Posterior cingulate gyrus (tissue), 11 donors: Measurements from ENCODE around the gene CFAP73.
"Not testable (repeated sequence)": the region's sequence is repeated elsewhere in the genome, so short reads cannot be mapped to it uniquely, and the experiment has no call there.

ENCODE experiments used
- DNase-seq, 10 donors: peaks; one replicate each; pipeline versions ENCODE4 v3.0.0 to v3.0.0-alpha.2; 2020 to 2021; ENCODE audit warnings: mixed read lengths in 3 of 10
- intact Hi-C: fragments of 100-400 bp; cut with DNase I; formaldehyde crosslinking; loops from one replicate; pipeline ENCODE4 v1.15.1; 2023

Gene CFAP73

DNA sequence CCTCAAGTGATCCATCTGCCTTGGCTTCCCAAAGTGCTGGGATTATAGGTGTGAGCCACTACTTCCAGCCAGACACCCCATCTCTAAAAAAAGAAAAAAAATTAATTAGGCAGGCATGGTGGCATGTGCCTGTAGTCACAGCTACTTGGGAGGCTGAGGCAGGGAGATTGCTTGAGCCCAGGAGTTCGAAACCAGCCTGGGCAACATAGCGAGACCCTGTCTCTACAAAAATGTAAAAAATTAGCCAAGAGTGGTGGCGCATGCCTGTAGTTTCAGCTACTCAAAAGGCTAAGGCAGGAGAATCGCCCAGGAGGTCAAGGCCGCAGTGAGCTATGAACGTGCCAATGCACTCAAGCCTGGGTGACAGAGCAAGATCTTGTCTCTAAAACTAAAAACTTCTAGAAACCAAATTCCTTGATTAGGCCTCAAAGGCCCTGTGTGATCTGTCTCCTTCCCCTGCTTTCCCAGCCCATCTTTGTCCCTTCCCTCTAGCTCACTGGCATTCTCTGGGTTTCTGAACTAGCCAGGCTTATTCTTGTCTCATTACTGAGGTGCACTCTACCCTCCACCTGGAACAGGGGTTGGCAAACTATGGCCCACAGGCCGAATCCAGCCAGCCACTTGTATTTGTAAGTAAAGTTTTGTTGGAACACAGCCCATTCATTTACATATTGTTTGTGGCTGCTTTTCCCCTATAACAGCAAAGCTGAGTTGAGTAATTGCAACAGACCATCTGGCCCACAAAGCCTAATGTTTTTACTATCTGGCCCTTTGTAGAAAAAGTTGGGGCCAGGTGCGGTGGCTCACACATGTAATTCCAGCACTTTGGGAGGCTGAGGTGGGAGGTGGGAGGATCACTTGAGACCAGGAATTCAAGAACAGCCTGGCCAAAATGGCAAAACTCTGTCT, 54.6 kb downstream of the CFAP73 start:
- intact Hi-C loops = no loop called here
- peak in 2 of 10 donors; percentile 32 to 49 for DNase-seq

DNA sequence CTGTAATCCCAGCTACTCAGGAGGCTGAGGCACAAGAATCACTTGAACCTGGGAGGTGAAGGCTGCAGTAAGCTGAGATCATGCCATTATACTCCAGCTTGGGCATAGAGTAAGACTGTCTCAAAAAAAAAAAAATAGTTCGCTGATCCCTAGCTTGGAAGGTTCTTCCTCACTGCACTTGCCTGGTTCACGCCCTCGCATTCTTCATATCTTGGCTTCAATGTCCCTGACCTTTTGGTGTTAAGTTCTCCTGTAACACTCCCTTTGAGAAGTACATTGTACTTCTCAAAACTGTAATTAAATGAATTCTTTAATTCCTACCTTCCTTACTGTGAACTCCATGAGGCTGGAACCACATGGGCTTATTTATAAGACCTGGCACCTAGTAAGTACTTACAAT, 55.3 kb downstream of the CFAP73 start:
- DNase-seq = peak in 1 of 10 donors; percentile 16
- intact Hi-C loops = no loop called here

DNA sequence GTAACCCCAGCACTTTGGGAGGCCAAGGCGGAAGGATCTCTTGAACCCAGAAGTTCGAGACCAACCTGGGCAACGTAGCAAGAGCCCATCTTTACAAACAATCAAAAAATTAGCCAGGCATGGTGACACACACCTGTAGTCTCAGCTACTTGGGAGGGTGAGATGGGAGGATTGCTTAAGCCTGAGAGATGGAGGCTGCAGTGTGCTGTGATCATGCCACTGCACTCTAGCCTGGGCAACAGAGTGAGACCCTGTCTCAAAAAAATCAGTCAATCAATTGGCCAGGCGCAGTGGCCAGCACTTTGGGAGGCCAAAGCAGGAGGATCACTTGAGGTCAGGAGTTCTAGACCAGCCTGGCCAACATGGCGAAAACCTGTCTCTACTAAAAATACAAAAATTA, 57.3 kb downstream of the CFAP73 start:
- intact Hi-C loops, DNase-seq: not testable (repeated sequence)

DNA sequence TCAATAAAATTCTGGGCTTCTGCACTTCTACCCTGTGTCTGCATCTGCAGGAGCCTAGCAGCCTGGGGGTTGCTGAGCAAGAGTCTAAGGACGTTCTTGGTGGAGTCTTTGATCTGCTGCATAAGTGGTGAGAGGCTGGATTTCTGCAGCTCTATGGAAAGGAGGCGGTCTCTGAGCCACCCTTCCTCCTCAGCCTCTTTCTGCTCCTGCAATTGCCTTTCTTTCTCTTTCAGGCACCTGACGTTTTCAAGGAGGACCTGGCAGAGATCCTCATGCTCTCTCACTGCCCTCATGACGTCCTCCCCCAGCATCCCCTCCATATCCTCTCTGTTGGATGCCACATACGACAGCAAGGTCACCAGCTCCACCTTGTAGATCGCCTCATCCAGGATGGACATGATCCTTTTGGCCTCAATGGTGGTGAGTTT, 58.1 kb downstream of the CFAP73 start:
- DNase-seq = no peak
- intact Hi-C loops = no loop called here

DNA sequence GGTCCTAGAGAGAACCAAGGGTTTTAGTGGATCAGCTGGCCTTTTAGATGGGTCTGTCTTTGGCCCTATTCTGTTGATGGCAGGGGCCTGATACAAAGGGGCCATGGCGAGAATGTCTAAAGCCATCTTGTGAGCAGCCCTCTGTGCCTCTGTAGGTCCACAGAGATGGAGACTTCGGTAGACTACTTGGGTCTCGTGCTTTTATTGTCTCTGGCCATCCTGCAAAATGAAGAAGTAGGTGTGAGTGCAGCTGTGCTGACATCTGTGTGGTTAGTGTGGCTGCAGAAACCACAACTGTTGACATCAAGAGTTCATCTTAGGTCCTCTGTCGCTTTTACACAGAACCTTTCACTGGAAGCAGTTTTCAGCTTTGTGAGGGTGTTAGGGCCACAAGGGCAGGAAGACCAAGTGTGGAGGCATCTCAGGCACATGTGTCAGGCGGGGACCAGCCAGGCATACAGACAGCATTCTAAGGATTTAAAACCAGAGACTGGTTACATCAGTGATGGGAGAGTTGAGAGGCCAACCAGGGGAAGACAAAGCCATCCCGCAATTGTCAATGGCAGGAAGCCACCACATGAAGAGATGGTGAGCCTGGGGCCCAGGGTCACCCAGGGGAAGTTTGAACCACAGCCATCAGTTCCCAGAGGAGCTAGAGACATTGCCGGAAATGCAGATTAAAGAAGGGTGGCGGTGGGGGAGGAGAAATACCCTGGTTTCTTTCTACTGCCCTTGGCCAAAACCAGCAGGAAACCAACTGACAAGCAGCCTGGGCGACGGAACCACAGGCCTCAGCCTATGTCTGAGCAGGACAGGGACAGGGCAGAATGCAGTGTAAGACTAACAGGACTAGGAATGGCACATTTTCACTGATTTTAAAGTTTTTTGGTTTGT, 58.8 kb downstream of the CFAP73 start:
- intact Hi-C loops = no loop called here
- peak in 1 of 10 donors; percentile 65 for DNase-seq
